HG03342 (cell line): ENCODE measurements around the gene NFIA.
A peak's percentile ranks its signal among the peaks of the same experiment; 100 is the strongest.

Experiments
- ATAC-seq: cut with Tn5 transposase; IDR thresholded peaks from one replicate; pipeline ENCODE4 v1.9.1; 2021; ENCODE audit warnings: mild to moderate bottlenecking, moderate library complexity; ENCODE audit not compliant: unreplicated experiment

Gene NFIA

DNA sequence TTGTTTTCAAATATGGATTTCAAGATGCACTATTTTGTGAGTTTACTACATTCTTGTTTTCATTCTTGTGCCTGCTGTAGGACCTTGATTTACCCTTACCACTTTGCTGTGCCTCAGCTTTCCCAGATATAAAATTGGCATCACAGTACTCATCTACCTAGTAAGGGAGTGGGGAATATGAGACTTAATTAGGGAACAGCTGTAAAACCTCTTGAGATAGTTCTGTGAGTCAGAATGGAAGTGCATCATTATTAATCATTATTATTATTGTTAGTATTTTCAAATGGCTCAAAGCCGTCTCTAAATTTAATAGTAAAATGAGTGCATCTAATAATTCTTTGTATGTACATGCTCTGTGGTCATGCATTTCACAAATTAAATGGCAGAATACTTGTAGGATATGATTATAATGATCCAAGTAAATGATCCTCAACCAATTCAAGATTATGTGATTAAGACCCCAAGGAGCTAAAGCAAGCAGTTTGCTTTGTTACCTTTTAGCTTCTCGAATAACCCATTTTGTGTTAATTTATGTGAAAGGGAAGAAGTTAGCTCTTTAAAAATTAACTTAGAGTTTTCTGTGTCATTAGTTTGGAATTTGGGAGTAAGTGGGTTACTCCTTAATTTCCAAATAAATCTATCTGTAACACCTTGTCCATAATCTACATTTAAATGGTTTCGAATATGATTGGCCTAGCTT is 155.4 kb downstream of the NFIA start:
- ATAC-seq = no peak

DNA sequence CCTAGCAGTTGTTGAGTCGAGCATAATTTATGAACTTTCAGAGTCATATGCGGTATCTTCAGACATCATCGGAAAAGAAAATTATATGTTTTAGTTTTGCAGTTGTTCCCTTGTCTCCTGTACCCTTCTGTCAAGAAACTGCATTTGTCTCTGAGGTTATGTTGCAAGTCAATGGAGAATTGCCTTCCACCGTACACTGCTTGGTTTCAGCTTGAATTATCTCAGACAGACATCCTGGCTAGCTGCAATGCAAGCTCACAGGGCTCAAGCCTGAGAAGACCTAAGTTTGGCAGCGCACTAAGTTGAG is 156.0 kb downstream of the NFIA start:
- ATAC-seq = no peak

DNA sequence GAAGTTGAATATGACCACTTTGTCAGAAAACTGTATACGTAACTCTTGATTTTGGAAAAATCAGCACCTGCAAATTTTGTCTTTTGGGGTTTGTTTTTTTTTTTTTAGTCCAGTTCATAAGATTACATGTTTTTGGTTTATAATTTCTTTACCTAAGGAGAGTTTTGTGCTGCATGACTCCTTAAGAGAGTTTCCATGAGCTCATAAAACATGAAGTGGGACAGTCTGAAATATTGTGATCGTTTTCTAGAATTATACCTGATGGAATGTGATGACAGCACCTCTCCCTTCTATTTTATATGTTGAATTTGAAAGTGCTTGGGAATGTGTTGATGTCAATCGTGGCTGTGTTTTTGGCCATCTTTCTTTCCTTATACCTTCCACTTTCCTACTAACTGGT is 158.5 kb downstream of the NFIA start:
- ATAC-seq = no peak

DNA sequence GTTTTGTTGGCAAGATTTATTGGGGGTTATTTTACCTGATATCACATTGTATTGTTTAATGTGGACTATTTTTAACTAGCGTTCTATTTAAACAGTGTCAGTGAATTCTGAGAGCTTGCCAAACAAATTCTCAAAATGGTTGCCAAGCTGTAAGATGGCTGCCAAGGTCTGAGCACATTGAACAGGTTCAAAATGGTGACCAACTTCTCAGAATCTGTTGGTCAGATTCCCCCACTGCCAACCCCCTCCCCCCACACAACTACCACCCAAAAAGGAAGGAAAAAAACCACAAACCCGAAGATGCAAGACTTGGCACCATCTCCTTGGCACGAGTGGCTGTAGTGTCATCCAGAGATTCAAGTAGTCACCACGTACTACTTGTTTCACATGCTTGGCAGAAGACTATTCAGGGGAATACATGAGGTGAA is 159.1 kb downstream of the NFIA start:
- ATAC-seq = no peak

DNA sequence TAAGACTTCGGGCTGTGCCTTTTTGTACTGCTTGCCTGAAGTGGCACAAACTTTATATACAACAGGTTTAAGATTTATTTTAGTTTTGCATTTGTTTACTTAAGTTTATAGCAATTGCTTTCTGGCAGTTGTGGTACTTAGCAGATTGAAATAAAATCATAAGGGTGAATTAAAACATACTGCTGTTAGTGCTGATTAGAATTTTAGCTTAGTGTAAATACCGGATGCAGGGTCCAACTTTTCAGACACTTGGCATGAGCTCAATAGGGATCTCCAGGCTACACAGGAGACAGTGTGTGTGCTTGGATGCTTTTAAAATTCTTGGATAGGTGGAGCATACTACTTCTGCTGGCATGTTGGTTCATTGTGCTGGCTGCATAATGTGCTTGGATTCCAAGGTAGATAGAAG is 159.6 kb downstream of the NFIA start:
- ATAC-seq = no peak

DNA sequence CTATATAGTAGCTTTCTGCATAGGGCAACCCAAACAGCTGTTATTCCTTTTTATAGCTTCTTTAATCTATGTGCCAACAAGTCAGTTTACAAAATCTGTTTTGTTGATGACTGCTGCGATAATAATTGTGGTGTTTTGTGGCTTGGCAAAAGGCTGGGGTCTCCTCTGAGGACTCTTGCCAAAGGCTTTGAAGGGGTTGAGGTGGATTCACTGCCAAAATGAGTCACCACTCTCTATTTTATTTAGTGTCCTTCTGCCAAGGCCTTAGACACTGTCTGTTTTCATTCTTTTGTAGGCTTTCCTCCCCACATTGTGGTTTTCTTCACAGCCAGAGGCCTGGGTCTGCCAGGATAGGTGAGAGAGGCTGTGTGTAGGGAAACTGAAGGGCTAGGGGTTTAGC is 161.8 kb downstream of the NFIA start:
- no peak for ATAC-seq

DNA sequence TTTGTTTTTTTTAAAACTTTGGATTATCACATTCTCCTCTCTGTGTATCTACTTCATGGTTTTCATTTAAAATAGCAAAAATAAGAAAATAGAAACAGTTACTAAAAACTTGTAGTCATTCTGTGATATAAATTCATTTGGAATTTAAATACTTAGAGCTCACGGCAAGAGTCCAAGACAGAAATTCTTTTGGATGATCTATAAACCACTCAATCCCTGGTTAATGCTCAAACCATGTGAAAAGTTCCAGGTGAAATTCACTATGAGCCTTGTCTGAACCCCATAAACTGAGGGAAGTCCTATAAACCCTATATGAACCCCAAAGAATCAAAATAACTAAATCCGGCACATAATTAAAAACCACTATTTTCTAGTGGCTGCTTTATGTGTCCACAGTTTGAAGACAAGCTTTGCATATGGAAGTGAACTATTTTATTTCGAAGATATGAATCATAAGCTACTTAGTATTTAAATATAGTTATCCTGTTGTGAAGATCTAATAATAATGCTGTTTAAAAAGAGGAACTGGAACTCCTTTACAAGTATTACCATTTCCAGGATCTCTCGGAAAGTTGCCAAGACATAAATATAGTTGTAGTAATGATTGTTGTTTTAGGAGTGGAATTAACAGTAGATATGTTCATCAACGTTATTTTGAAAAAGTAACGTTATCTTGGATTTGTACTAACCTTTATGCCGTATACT is 163.5 kb downstream of the NFIA start:
- ATAC-seq = peak; percentile 70

DNA sequence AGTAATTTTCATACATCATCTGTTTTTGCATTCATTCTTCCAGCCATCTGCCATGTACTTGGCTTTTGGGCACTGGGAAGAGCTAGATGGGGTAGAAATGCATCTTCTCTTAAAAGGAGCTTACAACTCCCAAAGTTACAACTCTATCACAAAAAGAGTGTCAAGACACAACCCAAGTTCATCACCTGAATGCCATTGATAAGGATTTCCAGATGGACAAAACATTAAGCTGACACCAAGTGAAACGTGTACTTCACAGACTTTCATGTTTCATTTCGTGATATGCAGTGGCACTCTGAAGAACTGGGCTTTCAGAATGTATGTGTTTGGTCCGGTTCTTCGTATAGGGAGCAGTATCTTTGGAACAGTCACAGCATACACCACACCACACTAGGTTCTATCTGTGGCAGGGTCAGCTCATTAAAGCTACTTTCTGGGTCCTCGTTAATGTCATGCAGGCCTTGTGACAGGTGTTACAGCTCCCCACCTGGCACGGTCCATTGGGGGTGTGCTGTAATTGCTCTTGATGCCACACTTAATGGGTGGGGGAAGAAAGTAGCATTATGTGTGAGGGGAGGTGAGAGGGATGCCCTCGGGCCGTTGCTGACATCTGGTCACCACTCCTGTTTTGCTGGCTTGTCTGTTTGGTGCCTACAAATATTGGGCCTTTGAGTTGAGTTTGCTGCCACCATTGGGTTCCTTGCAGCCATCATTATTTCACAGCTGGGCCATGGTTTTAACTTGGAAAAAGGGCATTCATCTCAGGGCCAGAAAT is 164.9 kb downstream of the NFIA start:
- ATAC-seq = no peak

DNA sequence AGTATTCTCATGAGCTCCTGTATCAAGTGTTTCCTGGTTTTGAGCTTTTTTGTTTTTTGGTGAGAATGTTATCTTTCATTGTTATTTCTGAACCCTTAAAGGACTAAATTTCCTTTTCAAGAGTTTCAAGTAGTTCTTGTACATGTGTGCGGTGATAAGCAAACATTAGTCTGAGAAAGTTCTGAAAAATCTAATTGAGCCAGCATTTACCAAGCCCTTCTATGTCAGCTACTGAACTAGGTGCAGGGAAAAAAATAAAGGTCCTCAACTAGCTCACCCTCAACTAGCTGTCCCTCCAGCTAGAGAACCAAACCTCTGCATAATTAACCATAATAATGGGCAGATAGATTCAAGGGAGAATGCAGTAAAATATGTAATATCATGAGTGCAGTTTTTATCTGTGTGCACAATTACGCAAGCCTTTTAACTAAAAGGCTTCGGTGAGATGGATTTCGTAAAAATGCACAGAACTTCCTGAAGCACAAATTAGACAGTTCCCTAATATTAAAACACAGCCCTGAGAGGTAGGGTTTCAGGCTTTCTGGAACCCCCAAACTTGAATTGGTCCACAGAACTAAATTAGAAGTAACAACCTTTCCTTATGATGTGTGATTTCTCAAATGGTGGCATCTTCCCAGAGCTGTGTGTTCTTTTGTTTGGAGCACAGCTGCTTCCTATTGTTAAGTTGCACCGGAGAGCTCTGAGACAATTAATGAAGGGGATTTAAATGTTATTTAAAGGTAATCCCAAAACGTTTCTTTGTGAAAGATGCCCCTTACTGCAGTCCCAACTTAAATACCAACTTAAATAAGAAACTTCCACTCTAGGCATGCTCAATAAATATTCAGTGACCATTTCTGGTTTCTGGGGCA is 165.8 kb downstream of the NFIA start:
- no peak for ATAC-seq

DNA sequence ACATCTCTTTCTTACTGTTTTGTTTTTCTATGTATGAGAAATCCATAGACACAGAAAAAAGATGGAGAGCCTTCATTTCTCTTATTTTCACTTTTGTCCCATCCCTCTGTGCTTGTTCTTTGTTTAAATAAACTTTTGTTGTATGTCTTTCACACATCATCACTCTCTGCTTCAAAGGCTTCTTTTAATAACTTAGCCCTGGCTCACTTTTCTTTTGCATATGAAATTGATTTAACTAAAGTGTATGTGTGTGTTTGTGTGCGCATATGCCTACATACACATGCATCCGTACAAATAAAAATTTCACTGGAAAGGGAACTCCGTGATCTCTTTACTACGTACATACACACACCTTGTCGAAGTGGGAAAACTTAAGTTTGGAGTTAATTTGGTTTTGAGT is 168.6 kb downstream of the NFIA start:
- no peak for ATAC-seq

DNA sequence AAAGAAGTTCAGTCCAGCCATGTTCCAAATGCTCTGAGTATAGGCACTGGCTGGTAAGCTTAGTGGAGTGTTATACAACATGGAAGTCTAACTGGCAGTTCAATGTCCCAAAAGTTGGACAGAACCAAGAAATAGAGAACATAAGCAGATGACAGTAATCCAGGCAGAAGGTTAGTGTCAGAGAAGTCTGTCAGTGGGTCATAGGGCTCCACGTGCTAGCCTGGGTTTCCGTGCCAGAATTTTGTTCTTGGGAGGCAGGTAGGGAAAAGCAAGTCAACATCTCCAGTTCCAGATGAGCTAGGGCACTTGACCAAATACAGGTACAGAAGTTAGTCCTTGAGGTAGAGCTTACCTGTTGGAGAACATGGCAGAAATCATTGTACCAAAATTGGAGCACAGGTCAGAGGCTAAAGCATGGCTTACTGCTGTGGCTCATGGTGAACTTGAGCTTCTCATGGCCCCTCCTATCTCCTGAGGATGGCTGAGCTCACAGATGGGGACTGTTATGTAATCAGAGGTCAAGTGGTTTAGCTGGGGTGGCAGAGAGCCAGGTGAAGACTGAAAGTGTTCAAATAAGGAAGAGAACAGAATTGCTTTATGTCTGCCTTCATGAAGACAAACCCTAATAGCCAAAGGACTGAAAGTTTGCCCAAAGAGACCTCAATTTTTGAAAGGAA is 170.8 kb downstream of the NFIA start:
- ATAC-seq = no peak

DNA sequence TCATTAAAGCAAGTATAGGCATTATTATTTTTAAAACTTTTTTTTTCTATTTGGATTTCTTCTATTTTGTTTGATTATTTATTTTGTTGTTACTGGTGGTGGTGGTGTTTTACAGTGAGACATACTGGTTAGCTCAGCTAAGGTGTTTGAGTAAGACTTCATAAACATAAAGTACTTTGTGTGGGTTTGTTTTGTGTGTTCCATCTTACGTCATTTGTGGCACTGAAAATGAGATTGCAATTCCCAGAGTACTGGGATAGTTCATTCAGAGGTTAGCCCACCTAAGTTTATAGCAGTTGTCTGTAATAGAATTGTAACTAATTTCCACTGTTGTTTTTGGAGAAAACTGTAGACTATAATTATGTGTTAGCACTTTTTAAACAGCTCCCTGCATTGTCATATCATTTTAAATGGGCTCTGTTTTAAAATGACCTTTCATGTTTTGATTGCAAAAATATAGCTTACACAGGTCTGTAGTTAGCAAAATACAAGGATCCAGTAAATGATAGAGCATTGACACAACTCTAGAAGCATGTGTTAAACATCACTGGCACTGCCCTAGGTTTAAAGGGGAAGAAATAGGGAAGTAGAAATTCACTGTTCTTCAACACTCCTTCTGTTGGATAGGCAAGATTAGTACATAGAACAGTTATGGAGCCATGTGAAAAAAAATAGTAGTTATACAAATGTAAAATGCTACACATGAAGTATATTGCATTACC is 171.7 kb downstream of the NFIA start:
- no peak for ATAC-seq

DNA sequence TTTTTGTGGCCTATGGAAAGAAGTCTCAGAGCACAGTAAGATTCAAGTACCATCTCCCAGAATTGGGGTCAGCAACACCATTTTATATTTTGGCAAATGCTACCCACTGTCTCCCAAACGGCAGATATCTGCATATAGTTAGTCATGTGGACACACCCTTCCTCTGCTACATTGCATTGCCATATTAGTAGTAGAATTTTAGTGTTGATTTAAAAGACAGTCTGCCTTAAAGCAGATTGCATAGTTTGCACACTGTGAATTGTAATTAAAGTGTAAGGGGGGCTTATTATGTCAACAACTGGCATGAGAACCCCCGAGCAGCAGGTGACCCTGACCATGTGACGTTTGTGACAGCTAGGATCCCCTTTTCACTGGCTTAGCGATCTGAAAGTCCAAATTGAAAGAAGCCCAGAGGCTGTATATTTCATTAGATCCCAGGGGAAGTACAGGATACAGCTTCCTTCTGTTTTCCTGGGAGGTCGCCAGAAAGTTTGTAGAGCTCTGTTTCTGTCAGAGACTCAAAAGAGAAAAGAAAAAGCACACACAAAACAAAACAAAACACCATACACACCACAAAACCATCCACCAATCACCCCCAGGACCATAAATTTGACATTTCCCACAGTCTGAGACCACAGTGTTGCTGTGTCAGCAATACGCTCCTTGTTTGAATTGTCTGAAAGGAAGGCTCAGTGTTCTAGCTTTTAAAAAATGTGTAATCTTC is 172.4 kb downstream of the NFIA start:
- ATAC-seq = no peak

DNA sequence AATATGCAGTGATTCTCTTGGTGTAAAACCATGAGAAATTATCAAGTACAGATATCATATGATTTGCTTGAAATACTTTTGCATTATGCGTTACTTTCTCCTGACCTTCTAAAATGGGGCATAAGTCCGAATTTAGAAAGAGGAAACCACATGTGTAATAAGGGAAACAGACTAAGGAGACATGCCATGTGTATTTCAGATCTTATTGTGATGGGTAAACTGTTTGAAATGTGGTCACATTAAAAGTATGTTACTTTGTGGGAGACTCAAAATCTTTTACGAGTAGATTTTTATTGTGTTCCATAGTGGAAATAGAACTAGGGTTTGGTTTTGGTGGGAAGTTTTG is 173.0 kb downstream of the NFIA start:
- no peak for ATAC-seq

DNA sequence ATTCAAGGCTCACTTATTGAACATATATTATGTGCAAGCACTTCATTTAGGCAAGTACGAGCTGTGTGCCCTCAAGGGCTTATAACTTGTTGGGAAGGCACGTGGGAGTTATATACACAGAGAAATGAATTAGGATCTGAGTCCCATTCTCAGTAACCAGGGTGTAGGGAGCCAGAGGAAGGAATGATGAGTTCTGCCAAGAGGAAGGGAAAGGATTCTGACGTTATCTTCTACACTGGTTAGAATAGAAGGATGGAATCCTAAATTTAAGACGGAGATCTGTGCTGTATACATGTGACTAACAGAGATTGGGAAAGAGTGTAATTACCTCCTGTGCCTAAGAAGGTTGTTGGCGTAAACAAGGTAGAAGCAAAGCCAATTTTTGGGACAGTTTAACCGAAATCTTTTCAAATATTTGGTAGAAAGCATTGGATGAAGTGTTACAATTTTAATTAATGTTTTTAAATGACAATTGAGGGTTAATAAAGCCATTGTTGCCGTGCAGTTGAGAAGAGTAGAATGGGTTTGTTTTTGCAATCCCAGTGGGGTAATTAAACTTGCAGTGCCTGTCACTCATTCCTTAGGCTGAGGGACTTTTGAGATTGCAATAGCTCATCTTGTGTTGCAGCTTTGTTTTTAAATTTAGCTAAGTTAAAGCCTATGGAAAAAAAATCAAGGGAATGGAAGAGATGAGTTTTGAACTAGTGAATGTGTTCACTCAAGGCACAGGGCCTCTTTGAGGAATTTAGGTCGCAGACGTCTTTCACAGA is 177.2 kb downstream of the NFIA start:
- no peak for ATAC-seq

DNA sequence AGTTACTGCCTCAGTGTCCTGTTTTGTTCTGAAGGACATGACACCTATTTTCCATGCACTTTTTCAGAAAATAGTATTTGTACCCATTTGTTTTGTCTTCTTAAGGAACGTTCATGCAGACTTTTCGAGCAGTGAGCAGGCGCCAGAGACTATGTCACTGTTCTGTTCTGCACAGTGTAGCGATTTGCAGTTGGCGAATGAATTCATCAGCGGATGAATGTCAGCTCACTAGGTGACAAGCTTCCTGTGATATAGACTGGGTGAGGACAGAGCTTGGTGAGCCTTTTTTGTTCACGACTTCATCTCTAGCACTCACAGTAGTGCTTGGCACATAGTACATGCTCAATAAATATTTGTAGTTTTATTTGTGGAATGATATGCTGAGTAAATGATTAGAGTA is 177.8 kb downstream of the NFIA start:
- no peak for ATAC-seq

DNA sequence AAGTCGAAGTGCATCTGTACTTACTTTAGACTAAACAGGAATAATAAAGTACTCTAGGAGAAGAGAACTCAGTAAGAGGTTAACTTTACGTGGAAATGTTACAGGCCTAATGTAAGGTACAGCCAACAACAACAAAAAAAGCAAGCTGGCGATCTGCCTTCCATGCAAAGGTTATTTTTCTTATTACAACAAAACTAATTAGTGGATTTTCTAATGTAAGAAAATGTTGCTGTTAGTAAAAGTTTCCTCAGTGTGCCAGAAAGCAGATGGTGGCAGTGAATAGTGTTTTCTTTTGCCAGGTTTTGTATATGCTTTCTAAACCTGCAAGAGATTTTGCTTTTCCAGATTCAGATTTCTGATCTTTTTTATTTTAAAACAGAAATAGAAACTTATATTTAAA is 179.2 kb downstream of the NFIA start:
- ATAC-seq = no peak

DNA sequence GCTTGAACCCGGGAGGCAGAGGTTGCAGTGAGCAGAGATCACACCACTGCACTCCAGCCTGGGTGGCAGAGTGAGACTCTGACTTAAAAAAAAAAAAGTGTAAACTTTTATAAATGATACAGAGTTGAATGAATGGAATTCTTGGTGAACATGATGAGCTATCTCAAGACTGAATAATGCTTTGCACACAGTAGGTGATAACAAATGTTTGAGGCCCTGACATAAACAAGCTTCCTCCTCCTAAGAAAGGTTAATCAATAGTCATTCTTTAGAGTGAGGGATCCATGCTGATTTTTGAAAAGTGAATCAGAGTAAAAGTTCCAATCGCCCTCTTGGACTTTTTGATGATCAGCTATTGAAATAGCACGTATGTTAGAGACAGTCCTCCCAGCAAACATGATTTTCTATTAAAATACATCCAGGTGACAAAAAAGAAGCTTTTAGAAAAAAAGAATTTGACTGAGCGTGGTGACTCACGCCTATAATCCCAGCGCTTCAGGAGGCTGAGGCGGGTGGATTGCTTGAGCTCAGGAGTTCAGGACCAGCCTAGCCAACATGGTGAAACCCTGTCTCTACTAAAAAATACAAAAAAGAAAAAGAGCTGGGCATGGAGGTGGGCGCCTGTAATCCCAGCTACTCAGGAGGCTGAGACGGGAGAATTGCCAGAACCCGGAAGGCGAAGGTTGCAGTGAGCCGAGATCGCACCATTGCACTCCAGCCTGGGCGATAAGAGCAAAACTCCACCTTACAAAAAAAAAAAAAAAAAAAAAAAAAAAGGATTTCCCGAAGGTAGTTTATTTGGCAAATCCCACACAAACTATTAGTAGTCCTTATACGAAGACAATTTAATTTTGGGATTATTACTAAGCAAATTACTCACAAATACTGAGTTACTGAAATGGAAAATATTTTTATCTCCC is 181.8 kb downstream of the NFIA start:
- ATAC-seq = no peak
